GM11168 (cell line): ENCODE measurements around the gene ADAP1.

Experiments
- in situ Hi-C: fragments of 300-500 bp; cut with MboI; formaldehyde crosslinking; loops from one replicate; pipeline ENCODE4 v1.12.0; 2022; ENCODE audit warnings: low sequenced_read_pairs; ENCODE audit not compliant: unreplicated experiment

ADAP1 gene

DNA sequence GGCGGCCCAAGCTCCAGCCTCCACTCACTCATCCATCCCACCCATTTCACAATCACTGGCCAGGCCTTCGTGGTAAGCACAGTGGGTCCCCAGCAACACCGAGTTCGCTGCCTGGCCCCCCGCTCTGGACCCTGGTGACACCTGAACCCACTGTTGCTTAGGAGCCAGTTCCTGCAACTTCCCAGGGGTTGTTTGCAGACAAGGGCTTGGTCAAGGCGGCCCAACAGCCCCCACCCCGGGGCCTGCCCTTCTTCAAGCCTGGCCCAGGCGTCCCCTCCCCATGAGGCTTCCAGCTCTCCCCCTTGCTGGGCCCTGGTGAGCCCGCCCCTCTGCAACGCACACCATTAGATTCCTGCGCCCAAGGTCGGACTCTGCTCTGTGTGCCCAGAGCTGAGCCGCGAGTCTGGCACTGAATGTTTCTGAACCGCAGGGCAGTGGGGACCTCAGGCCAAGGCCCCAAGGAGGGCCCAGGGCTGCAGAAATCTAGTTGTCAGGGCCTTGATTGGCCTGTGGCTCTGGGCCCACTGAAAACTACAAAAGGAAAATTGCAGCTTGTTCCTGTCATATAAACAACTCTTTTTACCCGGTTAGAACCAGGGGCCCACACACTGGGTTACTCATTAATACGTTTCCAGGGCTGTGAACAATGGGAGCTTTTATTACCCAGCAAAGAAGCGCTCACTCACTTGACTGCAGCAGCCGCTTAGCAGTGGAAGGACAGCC, 23.0 kb upstream of the ADAP1 start:
- in situ Hi-C loops = loop anchor here (10.0 kb wide), 1 partner anchor 187 kb away; the partner anchor contains the start of gene ZFAND2A

DNA sequence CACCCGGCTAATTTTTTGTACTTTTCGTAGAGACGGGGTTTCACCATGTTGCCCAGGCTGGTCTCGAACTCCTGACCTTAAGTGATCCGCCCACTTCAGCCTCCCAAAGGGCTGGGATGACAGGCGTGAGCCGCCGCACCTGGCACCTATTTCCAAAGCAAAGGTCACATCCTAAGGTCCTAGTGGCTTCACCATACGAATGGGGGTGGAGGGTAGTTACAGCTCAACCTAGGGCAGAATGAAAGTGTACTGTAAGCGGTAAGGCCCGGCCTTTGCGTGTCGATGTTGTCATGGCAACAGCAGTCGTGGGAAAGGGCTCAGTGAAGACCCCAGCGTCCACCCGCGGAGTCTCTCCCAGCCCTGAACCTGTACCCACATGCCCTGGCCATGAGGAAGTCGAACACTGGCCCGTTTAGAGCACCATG, 22.4 kb upstream of the ADAP1 start:
- in situ Hi-C loops = loop anchor here (10.0 kb wide), 1 partner anchor 188 kb away; the partner anchor contains the start of gene ZFAND2A

GRCh38 chr7:975702-976473, 21.4 kb upstream of the ADAP1 start:
- in situ Hi-C loops = loop anchor here (10.0 kb wide), 1 partner anchor 189 kb away; the partner anchor contains the start of gene ZFAND2A

DNA sequence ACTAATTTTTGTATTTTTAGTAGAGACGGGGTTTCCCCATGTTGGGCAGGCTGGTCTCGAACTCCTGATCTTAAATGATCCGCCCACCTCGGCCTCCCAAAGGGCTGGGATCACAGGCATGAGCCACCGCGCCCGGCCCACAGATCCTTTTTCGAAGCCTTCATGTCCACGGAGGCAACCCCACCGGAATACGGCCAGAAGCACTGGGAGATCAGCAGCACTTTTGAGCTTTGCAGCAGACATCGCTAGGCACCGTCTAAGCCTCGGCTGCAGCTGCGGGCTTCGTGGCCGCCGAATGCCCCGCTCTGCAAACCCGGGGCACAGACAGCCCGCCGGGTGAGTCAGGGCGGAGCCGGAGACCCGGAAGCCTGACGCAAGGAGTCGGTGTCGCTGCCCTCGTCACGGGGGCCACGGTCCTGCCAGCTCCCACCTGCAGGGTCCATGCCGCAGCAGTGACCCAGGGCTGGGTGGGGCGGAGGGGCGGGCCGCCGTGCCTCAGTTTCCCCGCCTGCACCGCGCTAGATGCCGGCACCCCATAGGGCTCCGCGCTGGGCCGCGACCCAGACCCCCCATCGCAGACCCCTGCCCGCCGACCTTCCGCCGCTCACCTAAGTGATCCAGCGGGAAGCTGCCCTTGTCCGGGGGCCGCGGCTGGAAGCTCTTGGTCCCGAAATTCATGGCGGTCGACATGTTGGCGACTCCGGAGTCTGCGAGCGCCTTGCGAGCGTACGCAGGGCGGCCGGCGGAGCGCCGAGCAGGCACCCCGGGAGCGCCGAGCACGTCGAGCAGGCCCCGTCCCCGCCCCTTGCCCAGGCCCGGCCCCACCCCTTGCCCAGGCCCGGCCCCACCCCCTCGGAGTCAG, 20.6 kb upstream of the ADAP1 start, which contains the start of gene COX19:
TSS of gene COX19 (minus strand) at position 730 of the 862 bp plus-strand sequence. CDS start at position 690, 40 bp downstream.
- in situ Hi-C loops = loop anchor here (10.0 kb wide), 1 partner anchor 190 kb away; the partner anchor contains the start of gene ZFAND2A

GRCh38 chr7:974172-974571, 19.7 kb upstream of the ADAP1 start:
- in situ Hi-C loops = loop anchor here (10.0 kb wide), 1 partner anchor 191 kb away; the partner anchor contains the start of gene ZFAND2A

GRCh38 chr7:973312-973711, 18.8 kb upstream of the ADAP1 start:
- in situ Hi-C loops = loop anchor here (10.0 kb wide), 1 partner anchor 191 kb away; the partner anchor contains the start of gene ZFAND2A

DNA sequence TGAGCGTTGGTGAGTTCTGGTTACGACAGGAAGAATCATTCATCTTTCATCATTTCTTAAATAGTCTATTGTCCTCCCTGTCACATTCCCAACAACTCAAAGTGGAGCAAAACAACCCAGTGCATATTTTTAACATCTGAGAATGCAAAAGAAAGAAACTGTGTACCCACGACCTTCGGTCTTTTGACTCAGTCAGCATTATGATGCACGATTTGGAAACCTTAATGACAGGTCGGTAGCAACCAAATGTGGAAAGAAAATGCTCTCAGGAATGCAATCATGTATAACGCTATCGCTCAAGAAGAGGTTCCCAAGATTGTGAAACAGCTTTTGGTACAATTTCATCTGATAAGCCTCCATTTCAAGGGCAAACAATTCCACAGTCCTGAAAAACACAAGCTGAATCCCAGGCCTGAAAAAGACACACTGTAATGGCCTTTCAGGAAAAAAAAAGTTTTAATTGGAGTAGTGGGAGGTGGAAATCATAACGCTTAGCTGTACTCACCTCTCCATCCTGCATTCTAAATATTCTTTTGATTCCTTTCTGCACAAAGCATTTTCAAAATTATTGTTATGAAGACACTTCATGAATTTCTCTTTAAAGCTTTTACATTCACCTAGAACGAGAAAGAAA, 18.3 kb upstream of the ADAP1 start:
- in situ Hi-C loops = loop anchor here (10.0 kb wide), 1 partner anchor 192 kb away; the partner anchor contains the start of gene ZFAND2A

DNA sequence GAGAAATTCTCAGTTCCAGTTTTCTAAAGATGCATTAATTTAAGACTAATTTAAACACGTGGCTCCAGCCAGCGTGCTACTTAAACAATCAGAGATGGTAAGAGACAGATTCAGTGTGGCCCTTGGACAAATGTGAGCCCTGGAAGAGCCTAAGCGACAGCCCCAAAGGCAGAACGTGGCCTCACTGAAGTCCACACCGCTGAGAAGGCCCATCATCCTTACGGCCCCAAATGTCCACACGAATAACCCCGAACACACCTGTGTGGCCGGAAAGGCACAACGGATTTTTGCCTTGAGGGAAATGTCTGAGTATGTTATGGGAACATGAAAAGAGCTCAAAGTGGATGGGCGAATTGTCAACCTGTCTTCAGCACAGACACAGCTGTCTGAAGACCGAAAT, 17.6 kb upstream of the ADAP1 start:
- in situ Hi-C loops = loop anchor here (10.0 kb wide), 1 partner anchor 193 kb away; the partner anchor contains the start of gene ZFAND2A

DNA sequence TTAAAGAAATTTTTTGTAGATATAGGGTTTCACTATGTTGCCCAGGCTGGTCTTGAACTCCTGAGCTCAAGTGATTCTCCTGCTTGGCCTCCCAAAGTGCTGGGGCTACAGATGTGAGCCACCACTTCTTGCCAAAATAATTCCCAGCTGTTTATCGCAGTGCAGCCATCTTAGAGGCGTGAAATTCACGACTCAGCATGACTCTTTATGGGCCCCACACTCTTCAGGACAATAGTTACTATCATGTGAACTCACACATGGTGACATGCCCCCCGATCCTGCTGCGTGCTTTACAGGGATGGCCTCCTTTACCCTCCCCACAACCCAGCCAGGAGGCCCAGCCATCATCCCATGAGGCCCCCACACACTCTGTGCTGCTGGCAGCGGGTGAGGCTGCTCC, 16.3 kb upstream of the ADAP1 start:
- in situ Hi-C loops = loop anchor here (10.0 kb wide), 1 partner anchor 194 kb away; the partner anchor contains the start of gene ZFAND2A

GRCh38 chr7:969403-969802, 14.9 kb upstream of the ADAP1 start:
- in situ Hi-C loops = no loop called here

DNA sequence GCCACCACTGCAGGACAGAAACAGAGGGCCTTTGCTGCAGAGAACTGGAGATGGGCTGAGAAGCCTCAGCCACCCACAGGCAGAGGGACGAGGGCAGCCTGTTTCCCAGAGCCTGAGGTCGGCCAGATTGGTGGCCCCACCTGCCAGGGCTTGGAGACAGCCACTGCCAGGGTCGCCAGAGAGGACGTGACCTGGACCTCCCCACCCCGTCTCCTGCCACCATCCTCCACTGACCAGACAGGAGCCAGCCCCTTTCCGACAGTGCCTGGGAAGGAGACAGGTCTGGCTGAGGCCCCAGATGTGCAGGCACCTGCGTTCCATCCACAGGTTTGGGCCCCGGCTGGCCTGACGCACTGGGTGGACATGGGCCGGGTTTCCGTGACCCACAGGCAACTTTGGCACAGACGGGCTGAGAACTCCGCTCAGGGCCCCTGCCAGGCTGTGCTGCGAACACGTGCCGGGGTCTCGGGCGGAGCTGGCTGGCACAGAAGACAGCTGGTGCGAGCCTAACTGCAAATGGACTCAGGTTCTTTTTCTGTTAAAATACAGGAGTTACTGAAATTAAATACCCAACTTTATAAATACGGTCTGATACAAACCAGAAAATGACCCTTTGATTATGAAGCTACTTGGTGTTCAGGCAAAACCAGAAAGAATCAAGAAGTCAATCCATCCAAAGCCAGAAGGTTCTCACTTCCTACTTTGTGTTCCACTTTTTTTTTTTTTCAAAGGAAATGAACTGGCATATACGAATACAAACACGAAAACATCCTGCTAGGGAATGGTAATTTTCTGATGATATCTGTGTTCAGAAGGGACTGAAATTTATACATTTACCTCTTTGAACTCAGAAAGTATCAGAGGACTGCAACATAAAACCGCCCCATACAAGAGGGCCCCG, 14.0 kb upstream of the ADAP1 start:
- in situ Hi-C loops = no loop called here

GRCh38 chr7:967361-968082, 13.0 kb upstream of the ADAP1 start:
- in situ Hi-C loops = no loop called here

GRCh38 chr7:966291-967069, 12.0 kb upstream of the ADAP1 start:
- in situ Hi-C loops = no loop called here

DNA sequence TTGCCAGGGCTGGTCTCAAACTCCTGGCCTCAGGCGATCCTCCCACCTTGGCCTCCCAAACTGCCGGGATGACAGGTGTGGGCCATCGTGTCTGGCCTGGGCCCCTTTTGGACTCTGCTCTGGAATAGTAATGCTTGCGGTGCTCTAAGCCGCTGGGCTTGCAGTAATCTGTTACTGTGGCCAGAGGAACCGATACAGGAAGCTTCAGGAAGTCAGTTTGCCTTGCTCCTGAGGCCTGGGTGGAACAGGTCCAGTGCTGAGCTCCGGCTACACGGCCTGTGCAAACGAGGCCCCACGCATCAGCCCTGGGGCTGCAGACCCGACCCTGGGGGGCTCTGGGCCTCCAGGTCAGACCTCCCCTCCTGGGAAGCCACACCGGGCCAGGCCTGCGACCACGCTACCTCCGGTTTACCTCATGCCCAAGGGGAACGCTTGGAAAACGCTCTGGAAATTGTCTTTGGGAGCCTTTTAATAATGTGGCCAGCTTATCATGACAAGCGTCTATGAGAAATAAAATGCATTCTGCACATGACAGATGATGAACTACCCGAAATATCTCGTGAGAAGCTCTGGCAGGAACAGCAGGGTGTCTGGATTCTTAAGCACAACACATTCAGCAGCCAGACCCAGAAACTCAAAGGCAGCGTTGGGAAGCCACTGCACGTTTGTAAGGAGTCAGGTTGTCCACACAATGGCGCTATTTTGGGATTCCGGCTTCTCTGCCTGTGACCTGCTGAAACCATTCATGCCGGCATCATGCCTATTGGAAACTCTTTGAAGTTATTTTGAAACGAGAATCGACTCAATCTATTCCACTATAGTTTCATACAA, 10.1 kb upstream of the ADAP1 start:
- in situ Hi-C loops = loop anchor here (5.0 kb wide), 1 partner anchor 37 kb away; no protein-coding TSS in a partner anchor

DNA sequence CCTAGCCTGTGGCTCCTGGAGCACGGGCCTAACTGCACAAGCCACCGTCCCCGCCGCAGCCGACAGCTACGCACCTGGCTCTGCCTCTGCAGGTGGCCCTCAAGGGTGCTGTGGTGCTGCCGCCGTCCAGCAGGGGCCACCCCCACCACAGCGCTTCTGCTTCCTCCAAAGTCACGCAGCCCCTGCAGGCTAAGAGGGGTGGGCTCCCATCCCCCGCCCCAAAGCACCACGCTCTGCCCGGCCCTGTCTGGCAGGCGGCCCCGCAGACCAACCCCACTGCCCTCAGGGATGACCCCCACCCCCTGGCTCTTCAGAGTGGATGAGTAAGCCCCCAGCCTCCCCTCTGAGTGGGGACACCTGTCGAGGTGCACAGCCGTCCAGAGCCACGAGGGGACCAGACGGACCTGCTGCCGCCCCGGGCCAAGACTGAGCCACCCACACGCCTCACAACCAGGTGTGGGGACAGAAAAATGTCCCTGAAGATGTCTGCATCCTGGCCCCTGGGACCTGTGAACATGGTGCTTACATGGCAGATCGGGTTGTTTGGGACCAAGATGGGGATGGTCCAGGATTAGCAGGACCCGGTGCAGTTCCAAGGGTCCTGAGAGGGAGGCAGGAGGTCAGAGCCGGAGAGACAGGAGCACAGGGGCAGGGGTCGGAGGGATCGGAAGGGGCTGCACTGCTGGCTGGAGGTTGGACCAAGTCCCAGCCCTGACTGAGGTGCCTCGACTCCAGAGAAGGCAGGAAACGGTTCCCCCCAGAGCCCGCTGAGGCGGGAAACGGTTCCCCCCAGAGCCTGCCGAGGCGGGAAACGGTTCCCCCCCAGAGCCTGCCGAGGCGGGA, 9.0 kb upstream of the ADAP1 start:
- in situ Hi-C loops = loop anchor here (5.0 kb wide), 1 partner anchor 36 kb away; no protein-coding TSS in a partner anchor
